Inflammatory macrophage (primary cell): ENCODE data around the gene AGPS.
"Not testable (repeated sequence)": the region's sequence is repeated elsewhere in the genome, so short reads cannot be mapped to it uniquely, and the experiment has no call there.

ENCODE experiments used
- DNase-seq, 2 donors: peaks; one replicate each; pipeline ENCODE4 v3.0.0-alpha.2; 2020 to 2022

The AGPS gene

GRCh38 chr2:177424120-177424519, 31.5 kb downstream of the AGPS start:
- not testable (repeated sequence) for DNase-seq

- DNase-seq: not testable (repeated sequence)
Observed at GRCh38 chr2:177424620-177425019, 32.0 kb downstream of the AGPS start.

- DNase-seq: no peak
Observed at GRCh38 chr2:177427316-177427715, 34.7 kb downstream of the AGPS start.

GRCh38 chr2:177427936-177428335, 35.4 kb downstream of the AGPS start:
- DNase-seq: not testable (repeated sequence)

GRCh38 chr2:177429688-177430325, 37.2 kb downstream of the AGPS start:
- no peak for DNase-seq

GRCh38 chr2:177430411-177430810, 37.8 kb downstream of the AGPS start:
- DNase-seq: peak; percentile 9 to 48

GRCh38 chr2:177431111-177431725, 38.6 kb downstream of the AGPS start:
- DNase-seq: not testable (repeated sequence)

DNA sequence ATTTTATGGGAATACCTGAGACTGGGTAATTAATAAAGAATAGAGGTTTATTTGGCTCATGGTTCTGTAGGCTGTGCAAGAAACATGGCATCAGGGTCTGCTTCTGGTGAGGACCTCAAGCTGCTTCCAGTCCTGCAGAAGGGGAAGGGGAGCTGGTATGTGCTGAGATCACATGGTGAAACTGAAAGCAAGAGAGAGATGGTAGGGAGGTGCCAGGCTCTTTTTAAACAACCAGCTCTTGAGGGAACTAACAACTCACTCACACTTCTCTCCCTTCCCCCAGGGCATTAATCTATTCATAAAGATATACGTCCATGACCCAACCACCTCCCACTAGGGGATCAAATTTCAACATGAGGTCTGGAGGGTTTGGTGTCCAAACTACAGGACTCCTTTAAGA, 40.1 kb downstream of the AGPS start:
- DNase-seq: no peak

DNA sequence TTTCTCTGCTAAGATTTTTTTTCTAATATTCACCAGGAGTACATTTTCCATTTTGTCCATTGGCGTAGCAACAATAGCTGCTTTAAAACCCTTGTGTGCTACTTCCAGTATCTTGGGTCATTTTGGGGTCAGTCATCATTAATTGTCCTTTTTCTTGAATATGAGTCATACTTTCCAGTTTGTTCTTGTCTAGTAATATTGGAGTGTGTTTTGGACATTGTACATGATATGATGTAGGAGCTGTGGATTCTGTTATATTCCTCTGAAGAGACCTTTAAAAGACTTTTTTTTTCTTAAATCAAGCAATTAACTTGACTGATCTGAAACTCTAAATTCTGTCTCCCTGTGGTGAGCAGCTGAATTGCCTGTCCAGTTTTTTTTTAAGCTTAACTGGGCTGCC, 40.8 kb downstream of the AGPS start:
- DNase-seq: no peak

DNA sequence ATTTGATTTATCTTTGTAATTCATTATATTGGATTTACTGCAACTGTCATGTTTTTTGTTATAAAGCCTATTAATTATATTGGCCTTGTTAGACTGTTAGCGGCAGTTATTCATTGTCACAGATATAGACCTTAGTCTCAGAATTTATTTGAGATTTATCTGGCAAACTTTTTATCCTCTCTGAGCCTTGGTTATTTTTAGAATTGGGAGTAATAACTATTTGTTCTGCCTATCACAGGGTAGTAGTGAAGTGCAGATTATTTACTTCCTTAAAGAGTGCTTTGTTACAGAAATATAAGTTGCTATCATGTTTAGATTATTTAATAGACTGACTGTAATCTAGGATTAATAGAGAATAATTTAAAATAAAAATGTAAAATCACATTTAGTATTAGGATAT, 41.9 kb downstream of the AGPS start:
- DNase-seq: no peak

GRCh38 chr2:177445200-177445599, 52.6 kb downstream of the AGPS start:
- DNase-seq: peak; percentile 76 to 86

DNA sequence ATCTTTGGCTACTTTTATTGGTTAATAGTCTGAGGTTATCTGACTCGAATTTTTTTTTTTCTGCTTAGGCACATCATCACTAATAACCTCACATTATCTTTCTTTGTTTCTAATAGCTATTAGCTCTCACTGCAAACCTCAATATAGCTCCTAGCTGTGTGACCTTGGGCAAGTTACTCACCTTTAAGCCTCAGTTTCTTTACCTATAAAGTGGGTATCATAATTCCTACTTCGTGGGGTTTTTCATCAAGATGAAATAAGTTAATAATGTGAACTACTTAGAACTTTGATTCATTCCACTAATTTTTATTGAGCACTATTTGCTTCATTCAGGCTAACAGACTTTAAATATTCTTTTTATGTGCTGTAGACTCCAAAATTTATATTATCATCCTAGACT, 55.5 kb downstream of the AGPS start:
- no peak for DNase-seq

DNA sequence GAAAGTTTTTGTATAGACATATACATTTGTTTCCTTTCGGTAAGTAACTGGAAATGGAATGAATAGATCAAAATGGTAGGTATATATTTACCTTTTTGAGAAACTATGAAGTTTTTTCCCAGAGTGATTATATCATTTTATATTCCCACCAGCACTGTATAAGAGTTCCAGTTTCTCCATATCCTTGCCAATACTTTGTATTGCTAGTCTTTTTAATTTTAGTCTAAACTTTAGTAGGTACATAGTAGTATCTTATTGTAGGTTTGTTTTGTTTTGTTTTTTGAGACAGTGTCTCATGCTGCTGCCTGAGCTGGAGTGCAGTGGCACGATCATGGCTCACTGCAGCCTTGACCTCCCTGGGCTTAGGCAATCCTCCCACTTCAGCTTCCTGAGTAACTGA, 56.6 kb downstream of the AGPS start:
- DNase-seq: peak; percentile 25 to 50

DNA sequence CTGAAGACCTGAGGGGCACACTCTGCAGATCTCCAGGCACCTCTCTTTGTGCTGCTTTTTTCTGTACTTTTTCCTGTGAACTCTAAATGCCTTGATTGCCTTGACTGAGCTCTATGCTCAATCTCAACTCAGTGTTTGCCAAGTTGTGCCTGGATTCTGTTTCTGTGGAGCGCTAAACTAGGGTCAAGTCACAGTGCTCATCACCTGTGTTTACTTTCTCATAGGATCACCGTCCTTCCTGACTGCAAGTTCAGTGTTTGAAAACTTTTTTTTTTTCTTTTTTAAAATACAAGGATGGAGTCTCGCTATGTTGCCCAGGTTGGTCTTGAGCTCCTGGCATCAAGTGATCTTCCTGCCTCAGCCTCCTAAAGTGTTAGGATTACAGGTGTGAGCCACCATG, 62.6 kb downstream of the AGPS start:
- no peak for DNase-seq

- DNase-seq: not testable (repeated sequence)
Observed at GRCh38 chr2:177459756-177460155, 67.2 kb downstream of the AGPS start.

GRCh38 chr2:177460973-177461585, 68.5 kb downstream of the AGPS start:
- DNase-seq: no peak

DNA sequence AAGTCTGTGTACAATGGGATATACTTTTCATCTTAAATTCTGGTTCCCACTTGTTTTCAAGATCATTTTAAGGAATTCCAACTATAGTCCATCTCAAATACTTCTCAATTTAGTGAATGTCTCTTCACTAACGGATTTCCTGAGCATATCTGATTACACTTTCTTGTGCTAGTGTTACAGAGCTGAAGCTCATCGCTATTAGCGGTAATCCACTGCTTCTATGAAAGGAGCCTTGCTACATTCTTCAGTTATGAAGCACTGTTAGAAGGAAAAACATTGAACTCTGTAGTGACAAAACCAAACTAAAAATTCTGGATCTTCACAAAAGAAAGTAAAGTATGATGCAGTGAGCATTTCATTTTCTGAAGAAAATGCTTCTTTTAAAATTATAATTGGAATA, 72.0 kb downstream of the AGPS start:
- no peak for DNase-seq

- no peak for DNase-seq
Observed at GRCh38 chr2:177465400-177466138, 73.0 kb downstream of the AGPS start.

DNA sequence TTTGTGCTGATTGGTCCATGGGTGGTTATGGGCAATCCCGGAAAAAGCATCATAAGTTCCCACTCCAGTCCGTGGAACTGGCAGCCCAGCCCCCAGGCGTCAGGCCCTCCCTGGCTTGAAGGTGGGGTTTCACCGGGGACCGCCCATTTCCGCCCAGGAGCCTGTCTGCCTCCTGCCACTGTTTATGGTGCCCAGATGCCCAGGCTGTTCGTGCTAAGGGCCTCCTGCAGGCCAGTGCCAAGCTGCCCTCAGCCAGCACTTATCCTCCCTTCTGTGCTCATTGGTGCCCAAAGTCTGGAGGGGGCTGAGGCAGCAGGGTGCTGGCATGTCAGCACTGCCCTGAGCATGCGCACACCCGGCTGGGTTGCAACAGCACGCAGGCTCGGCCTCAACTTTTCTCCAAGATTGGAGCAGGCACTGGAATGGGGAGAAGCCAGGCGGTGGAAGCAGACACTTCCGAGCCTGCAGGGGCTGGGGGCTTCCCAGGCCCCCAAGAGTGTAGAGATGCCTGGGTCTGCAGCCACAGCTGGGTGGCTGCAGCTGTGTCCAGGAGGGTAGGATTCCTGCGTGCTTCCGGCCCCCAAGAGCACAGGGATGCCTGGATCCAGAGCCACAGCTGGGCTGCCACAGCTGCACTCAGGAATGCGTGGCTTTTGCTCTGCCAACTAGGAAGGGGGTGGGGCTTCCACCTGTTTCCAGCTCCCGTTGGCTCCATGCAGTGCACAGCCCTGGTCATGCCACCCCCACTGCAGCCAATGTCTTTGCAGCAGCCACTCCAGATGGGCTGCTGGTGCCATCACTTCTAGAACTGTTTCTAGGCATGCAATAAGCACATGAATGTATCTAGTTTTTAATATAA, 74.0 kb downstream of the AGPS start:
- no peak for DNase-seq

DNA sequence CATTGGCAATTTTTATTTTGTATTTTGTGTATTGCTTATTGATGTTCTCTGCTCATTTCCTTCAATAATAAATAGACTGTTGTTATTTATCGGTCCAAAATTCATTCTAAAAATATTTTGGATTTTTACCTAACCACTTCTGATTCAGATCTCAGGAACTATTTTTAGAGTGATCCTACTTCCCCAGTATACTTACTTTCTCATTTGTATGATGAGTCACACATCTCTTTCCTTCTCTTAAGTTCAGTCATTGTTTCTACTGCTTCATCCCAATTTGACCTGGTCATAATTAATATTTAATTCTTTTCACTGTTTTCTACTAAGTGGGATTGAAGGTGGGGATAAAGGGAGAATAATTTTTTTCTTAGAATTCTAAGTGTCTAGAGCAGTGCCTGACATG, 75.1 kb downstream of the AGPS start:
- no peak for DNase-seq

GRCh38 chr2:177471990-177472389, 79.4 kb downstream of the AGPS start:
- DNase-seq: no peak

GRCh38 chr2:177474301-177474700, 81.7 kb downstream of the AGPS start:
- DNase-seq: no peak

DNA sequence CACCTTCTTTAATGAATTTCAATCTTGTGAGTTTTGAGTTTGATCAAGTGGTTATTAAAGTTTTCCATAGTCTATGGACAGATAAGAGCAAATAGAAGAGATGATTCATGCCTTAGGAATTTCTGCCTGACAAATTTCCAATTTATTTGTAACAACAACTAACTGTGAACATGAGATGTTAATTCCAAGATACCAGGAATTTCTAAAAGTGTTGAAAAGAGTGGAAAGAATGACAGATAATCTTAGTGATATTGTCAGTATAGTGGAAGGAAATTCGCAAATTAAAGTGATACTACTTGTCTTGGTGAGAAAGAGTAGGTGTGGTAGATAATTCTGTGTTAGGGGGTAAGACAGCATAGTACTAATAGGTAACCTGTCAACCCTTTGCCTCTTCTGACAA, 82.4 kb downstream of the AGPS start:
- no peak for DNase-seq
